Memory B cell (primary cell): ENCODE measurements around the gene DCAF8L2.
"Not testable (repeated sequence)": the region's sequence is repeated elsewhere in the genome, so short reads cannot be mapped to it uniquely, and the experiment has no call there.

Experiments
- ATAC-seq: fragments of 150-1000 bp; cut with Tn5 transposase; 2 replicates; pipeline ENCODE4 v1.10.0; 2021; ENCODE audit warnings: low read depth, mild to moderate bottlenecking, moderate library complexity
- DNase-seq, 2 donors: peaks; one replicate each; pipeline ENCODE4 v3.0.0; 2022; ENCODE audit warnings: low spot score in 2 of 2
- H3K27ac Mint-ChIP-seq: one replicate; pipeline ENCODE4 v1.8.0; 2022; ENCODE audit warnings: mild to moderate bottlenecking, moderate library complexity, mixed read lengths
- H3K27me3 Mint-ChIP-seq: one replicate; pipeline ENCODE4 v1.8.0; 2022; ENCODE audit warnings: mixed read lengths
- H3K36me3 Mint-ChIP-seq: one replicate; pipeline ENCODE4 v1.8.0; 2022; ENCODE audit warnings: mild to moderate bottlenecking, mixed read lengths
- H3K4me1 Mint-ChIP-seq: one replicate; pipeline ENCODE4 v1.8.0; 2022; ENCODE audit warnings: mixed read lengths
- H3K4me3 Mint-ChIP-seq: one replicate; pipeline ENCODE4 v1.8.0; 2022; ENCODE audit warnings: mild to moderate bottlenecking, moderate library complexity, mixed read lengths
- H3K9me3 Mint-ChIP-seq: one replicate; pipeline ENCODE4 v1.8.0; 2022; ENCODE audit warnings: mixed read lengths

Gene DCAF8L2

GRCh38 chrX:27619975-27620374 lies 29.8 kb downstream of the DCAF8L2 start:
- no peaks in the 10 kb centered on the region for H3K36me3 Mint-ChIP-seq
- H3K9me3 Mint-ChIP-seq: no peaks in the 10 kb centered on the region
- H3K4me3 Mint-ChIP-seq: no peak overlapping the region
- DNase-seq (no peak), ATAC-seq (no peak)
- no peaks in the 10 kb centered on the region for H3K27me3 Mint-ChIP-seq
- no peak overlapping the region for H3K27ac Mint-ChIP-seq
- H3K4me1 Mint-ChIP-seq: no peaks in the 10 kb centered on the region

DNA sequence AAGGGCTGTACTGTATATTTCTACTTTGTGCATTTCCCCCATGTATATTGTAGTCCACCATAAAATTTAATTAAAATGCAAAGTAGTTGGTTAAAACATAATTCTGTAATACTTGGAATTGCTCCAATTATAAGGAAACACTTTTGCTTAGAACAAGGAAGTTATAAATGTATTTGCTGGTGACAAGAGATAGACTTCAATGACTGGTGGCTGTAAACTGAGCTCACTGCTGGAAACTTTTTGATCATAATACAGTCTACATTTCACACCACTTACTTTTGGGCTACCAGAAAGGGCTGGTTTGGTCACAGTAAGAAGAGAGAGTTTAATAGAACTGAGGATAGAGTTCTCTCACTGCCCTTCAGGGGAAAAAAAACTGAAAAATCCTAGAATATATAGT lies 32.7 kb downstream of the DCAF8L2 start:
- Mint-ChIP-seq H3K4me3 (no peak overlapping the region), H3K27me3 (no peaks in the 10 kb centered on the region), H3K27ac (no peak overlapping the region), H3K9me3 (peaks cover 3% of the 10 kb centered on the region), H3K4me1 (no peaks in the 10 kb centered on the region), H3K36me3 (no peaks in the 10 kb centered on the region)
- DNase-seq (no peak), ATAC-seq (no peak)

DNA sequence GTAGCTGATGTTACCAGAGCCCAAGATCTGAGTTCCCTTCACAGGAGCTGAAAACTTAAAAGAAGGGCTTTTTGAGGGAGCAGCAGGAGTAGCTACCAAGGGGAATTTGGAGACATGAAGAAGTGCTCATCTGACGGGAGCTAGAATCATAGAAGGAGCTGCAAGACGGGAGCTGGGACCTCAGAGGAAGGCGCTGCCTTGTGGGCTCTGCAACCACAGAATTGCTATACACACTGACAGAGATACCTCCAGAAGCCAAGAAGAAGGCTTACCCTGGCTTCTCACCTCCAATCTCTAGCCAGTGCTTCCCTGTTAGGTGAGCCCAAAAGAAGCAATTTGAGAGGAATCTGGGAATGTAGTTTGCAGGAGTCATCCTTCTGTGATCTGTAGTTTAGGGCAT lies 35.9 kb downstream of the DCAF8L2 start:
- ATAC-seq (no peak), DNase-seq (no peak)
- Mint-ChIP-seq H3K4me1 (no peaks in the 10 kb centered on the region), H3K9me3 (peaks cover 5% of the 10 kb centered on the region), H3K27ac (no peak overlapping the region), H3K36me3 (no peaks in the 10 kb centered on the region), H3K27me3 (no peaks in the 10 kb centered on the region), H3K4me3 (no peak overlapping the region)

DNA sequence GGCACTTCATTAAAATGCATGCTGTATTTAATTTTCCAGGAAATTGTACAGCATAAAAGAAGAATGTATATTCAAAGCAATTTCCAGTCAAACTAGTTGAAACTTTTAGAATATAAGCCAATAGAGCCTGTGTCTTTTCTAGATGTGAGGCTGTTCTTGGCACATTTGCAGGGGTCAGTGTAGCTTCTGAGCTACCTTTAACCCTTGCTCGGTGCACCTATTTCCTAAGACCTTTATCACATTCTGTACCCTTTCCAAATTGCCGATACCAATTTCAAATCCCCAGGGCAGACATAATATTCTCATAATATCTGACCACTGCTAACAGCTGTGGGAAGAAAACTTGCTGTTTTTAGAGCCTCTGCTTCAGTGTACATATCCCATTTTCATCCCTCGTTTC lies 43.2 kb downstream of the DCAF8L2 start:
- no peak overlapping the region for H3K4me3 Mint-ChIP-seq
- no peak overlapping the region for H3K27ac Mint-ChIP-seq
- peaks cover 5% of the 10 kb centered on the region for H3K9me3 Mint-ChIP-seq
- no peaks in the 10 kb centered on the region for H3K27me3 Mint-ChIP-seq
- no peak for ATAC-seq
- no peak for DNase-seq
- no peaks in the 10 kb centered on the region for H3K4me1 Mint-ChIP-seq
- no peaks in the 10 kb centered on the region for H3K36me3 Mint-ChIP-seq

DNA sequence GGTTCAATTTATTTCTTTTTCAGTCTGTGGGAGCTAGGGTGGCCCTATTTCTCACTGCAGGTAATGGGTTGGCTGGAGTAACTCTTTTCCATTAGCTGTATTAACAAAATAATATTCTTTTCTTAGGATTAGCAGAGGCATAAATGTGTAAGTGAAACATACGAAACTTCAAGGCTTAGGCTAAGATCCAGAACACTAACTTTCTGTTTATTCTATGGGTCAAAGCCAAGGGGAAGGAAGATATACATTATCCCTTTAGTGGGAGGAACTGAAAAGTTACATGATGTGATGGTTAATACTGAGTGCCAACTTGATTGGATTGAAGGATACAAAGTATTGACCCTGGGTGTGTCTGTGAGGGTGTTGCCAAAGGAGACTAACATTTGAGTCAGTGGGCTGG lies 66.4 kb downstream of the DCAF8L2 start:
- H3K36me3 Mint-ChIP-seq: no peaks in the 10 kb centered on the region
- H3K4me3 Mint-ChIP-seq: no peak overlapping the region
- ATAC-seq (no peak), DNase-seq (no peak)
- no peaks in the 10 kb centered on the region for H3K9me3 Mint-ChIP-seq
- H3K27me3 Mint-ChIP-seq: no peaks in the 10 kb centered on the region
- H3K27ac Mint-ChIP-seq: no peak overlapping the region
- no peaks in the 10 kb centered on the region for H3K4me1 Mint-ChIP-seq

DNA sequence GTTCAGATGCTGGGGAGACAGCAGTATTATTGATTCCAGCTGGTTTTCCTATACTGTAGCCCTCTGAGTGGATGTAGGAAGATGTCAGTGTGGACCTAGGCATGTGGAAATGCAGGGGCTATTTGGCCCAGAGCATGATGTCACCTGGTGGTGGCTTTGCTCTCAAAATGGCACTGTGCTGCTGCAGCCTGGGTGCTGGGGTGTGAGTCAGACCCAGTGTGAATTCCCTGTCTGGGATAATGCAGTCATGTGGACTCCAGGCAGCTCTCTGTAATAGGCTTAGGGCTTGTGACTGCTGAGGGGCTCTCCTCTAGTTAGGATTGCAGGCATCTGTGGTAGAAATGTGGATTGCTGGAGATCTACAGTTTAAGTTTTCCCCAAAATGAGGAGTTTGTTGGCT lies 70.7 kb downstream of the DCAF8L2 start:
- Mint-ChIP-seq H3K4me3 (no peak overlapping the region), H3K27ac (no peak overlapping the region), H3K4me1 (no peaks in the 10 kb centered on the region), H3K9me3 (no peaks in the 10 kb centered on the region), H3K36me3 (no peaks in the 10 kb centered on the region), H3K27me3 (no peaks in the 10 kb centered on the region)
- ATAC-seq (no peak), DNase-seq (no peak)

GRCh38 chrX:27671234-27671633 lies 81.1 kb downstream of the DCAF8L2 start:
- Mint-ChIP-seq H3K27ac (no peak overlapping the region), H3K4me1 (no peaks in the 10 kb centered on the region), H3K27me3 (no peaks in the 10 kb centered on the region), H3K36me3 (no peaks in the 10 kb centered on the region), H3K4me3 (no peak overlapping the region), H3K9me3 (peaks cover 1% of the 10 kb centered on the region)
- DNase-seq (no peak), ATAC-seq (no peak)

DNA sequence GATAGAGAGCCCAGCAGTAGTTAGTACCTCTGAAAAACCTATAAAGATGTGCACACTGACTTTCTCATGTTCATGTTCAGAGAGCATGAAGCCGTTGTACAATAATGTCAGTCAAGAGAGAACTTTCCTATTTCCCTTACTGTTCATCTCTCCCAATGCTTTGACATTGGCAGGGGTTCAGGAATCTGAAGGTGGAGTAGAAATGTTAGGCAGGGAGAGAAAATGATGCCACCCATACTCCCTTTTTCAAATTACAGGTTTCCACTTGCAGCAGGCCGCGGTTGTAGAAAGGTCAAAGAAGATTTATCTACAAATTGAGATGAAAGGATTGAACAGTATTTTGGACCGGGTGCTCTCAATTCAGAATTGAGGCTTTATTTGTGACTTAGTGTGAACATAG lies 84.3 kb downstream of the DCAF8L2 start:
- no peak overlapping the region for H3K27ac Mint-ChIP-seq
- no peaks in the 10 kb centered on the region for H3K9me3 Mint-ChIP-seq
- no peak overlapping the region for H3K4me3 Mint-ChIP-seq
- H3K4me1 Mint-ChIP-seq: no peaks in the 10 kb centered on the region
- no peak for DNase-seq
- no peaks in the 10 kb centered on the region for H3K27me3 Mint-ChIP-seq
- ATAC-seq: no peak
- no peaks in the 10 kb centered on the region for H3K36me3 Mint-ChIP-seq

GRCh38 chrX:27675493-27675892 lies 85.3 kb downstream of the DCAF8L2 start:
- Mint-ChIP-seq H3K27me3 (no peaks in the 10 kb centered on the region), H3K4me1 (no peaks in the 10 kb centered on the region), H3K9me3 (no peaks in the 10 kb centered on the region), H3K36me3 (no peaks in the 10 kb centered on the region), H3K4me3 (no peak overlapping the region), H3K27ac (no peak overlapping the region)
- DNase-seq (no peak), ATAC-seq (no peak)

- H3K27ac Mint-ChIP-seq: no peak overlapping the region
- no peaks in the 10 kb centered on the region for H3K4me1 Mint-ChIP-seq
- H3K9me3 Mint-ChIP-seq: no peaks in the 10 kb centered on the region
- H3K4me3 Mint-ChIP-seq: no peak overlapping the region
- DNase-seq (no peak), ATAC-seq (no peak)
- no peaks in the 10 kb centered on the region for H3K27me3 Mint-ChIP-seq
- H3K36me3 Mint-ChIP-seq: no peaks in the 10 kb centered on the region
These were observed 89.1 kb downstream of the DCAF8L2 start for GRCh38 chrX:27679281-27679680.

DNA sequence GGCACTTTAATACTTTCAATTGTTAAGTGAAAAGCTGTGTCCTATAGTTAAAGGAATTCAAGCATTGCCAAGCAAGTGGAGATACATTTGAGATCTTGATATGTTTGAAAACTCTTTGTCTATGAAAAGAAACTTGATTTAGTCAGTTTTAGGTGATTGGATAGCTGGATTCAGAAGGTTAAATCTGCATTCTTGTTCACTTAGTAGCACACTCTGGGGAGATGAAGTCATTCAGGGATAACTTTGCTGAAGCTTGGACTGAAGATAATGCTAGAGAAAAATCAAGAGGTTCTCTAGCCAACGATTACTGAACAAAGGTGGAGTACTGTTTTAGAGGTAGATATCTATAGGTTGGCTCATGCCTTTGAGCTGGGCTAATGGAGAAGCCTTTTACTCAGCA lies 90.6 kb downstream of the DCAF8L2 start:
- ATAC-seq: no peak
- Mint-ChIP-seq H3K9me3 (no peaks in the 10 kb centered on the region), H3K36me3 (no peaks in the 10 kb centered on the region), H3K4me1 (no peaks in the 10 kb centered on the region), H3K4me3 (no peak overlapping the region), H3K27ac (no peak overlapping the region), H3K27me3 (no peaks in the 10 kb centered on the region)
- DNase-seq: no peak

DNA sequence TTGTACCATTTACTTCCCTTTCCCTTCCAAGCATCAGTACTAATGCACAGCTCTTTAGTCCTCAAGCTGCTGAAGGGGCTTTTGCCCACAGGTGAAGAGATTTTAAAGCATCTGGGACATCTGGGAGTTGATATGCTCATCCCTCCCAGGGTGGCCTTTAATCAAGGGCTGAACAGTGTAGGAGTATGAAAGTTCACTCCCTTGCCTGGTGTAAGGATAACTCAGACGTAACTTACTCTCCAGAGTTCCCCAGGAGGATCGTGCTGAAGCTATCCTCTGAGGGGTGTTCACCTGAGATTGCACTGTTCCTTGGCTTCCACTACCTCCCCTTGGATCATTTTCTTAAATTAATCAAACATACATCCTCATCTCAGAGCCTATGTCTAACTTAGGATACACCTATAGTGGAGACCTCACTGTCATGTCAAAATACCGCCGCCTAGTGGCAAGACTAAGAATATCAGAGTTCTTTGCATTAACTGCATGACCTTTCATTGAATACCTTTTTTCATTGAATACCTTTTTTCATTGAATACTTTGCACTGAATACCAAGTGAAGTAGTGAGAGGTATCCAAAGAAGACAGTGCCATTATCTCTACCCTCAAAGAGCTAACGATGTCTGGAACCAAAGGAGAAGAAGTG lies 93.5 kb downstream of the DCAF8L2 start:
- H3K27ac Mint-ChIP-seq, H3K4me3 Mint-ChIP-seq, H3K27me3 Mint-ChIP-seq, H3K4me1 Mint-ChIP-seq, DNase-seq, ATAC-seq, H3K9me3 Mint-ChIP-seq, H3K36me3 Mint-ChIP-seq: not testable (repeated sequence)

DNA sequence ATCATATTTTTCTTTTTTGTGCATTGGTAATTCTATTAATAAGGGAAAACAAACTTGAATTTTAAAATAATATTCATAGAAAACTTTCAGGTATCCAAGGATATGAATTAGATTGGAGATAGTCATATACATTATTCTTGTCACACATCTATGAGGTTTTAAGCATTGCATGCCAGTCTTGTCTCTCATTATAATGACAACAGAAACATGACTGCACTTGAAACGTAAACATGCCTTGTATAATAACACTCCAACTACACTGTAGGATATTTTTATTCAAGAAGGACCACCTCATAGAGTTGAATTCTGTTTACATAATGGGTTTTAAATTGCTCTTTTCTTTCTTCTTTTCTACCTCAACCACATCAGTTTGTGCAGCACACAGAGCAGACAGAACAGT lies 104.5 kb downstream of the DCAF8L2 start:
- H3K4me3 Mint-ChIP-seq: no peak overlapping the region
- no peaks in the 10 kb centered on the region for H3K36me3 Mint-ChIP-seq
- no peaks in the 10 kb centered on the region for H3K9me3 Mint-ChIP-seq
- ATAC-seq (no peak), DNase-seq (no peak)
- no peaks in the 10 kb centered on the region for H3K27me3 Mint-ChIP-seq
- no peak overlapping the region for H3K27ac Mint-ChIP-seq
- H3K4me1 Mint-ChIP-seq: no peaks in the 10 kb centered on the region

DNA sequence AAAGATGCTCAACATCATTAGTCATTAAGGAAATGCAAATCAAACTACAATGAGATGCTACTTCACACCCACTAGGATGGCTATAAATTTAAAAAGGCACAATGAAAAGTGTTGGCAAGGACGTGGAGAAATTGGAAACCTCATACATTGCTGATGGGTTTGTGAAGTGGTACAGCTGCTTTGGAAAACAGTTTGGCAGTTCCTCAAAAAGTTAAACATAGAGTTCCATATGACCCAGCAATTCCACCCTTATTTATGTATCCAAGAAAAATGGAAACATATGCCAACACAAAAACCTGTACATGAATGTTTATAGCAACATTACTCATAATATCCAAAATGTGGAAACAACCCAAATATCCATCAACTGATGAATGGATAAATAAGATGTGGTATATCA lies 116.4 kb downstream of the DCAF8L2 start:
- H3K9me3 Mint-ChIP-seq: peaks cover 5% of the 10 kb centered on the region
- ATAC-seq: no peak
- no peaks in the 10 kb centered on the region for H3K27me3 Mint-ChIP-seq
- no peak overlapping the region for H3K27ac Mint-ChIP-seq
- no peaks in the 10 kb centered on the region for H3K4me1 Mint-ChIP-seq
- DNase-seq: no peak
- H3K4me3 Mint-ChIP-seq: no peak overlapping the region
- no peaks in the 10 kb centered on the region for H3K36me3 Mint-ChIP-seq

GRCh38 chrX:27715610-27716009 lies 125.5 kb downstream of the DCAF8L2 start:
- no peaks in the 10 kb centered on the region for H3K36me3 Mint-ChIP-seq
- no peaks in the 10 kb centered on the region for H3K27me3 Mint-ChIP-seq
- H3K4me3 Mint-ChIP-seq: no peak overlapping the region
- DNase-seq (no peak), ATAC-seq (no peak)
- no peak overlapping the region for H3K27ac Mint-ChIP-seq
- H3K9me3 Mint-ChIP-seq: no peaks in the 10 kb centered on the region
- H3K4me1 Mint-ChIP-seq: no peaks in the 10 kb centered on the region
